ENCODE data around the gene TBC1D10B. TPM values are rescaled to one million over a fixed set of nuclear protein-coding genes. Genes with fewer than 3 reads are reported as not detected.

The TBC1D10B gene
- total and polyA plus RNA-seq, 9 of the 15 experiments (the other 6 are each of a cell fraction or from before 2014, with no cell fraction given), result 2.2 to 55.4 (median 17.5) TPM

GRCh38 chr16:30368792-30369090, 1.6 kb downstream of the TBC1D10B start:
- peaks cover 25 to 44% of the 10 kb centered on the region in 2 experiments; a peak in 4 of 5 replicates for H3K4me1 ChIP-seq (replicated peaks in 1 of 2; ENCODE audit: control insufficient read depth in 2 of 2, insufficient read depth in 2 of 2, low read length in 2 of 2)
- H3K9me3 ChIP-seq (replicated peaks; ENCODE audit: control insufficient read depth, insufficient read depth, low read depth, low read length), result no peaks in the 10 kb centered on the region
- H3K9ac ChIP-seq (ENCODE audit: insufficient read depth in 1 of 2, low read depth in 2 of 2, low read length in 2 of 2), result peak overlapping the region; percentile 70 to 98
- intact Hi-C loops (cut with micrococcal nuclease), result no loop called here
- peaks cover 6% of the 10 kb centered on the region for H3K9me1 ChIP-seq (ENCODE audit: control insufficient read depth, insufficient read depth, low read length)
- no peak for ATAC-seq
- no peaks in the 10 kb centered on the region for H3K27me3 ChIP-seq (ENCODE audit: control insufficient read depth in 2 of 2, insufficient read depth in 2 of 2, low read length in 2 of 2)
- H4K20me1 ChIP-seq (replicated peaks; ENCODE audit: control insufficient read depth, insufficient read depth, low read length), result peaks cover 23% of the 10 kb centered on the region
- no TSS peak for BruUV-seq (replicated peaks)
- 0 out of 2 replicates have a peak, but pooled peaks have one; percentile 25 for TF ChIP-seq ZNF143 (CRISPR knock-in tag; IDR thresholded peaks at IDR 0.05)
- TF ChIP-seq HDGF (IDR thresholded peaks at IDR 0.05), result 0 out of 2 replicates have a peak, but pooled peaks have one; percentile 7
- TF ChIP-seq FOXP1 (CRISPR knock-in tag; IDR thresholded peaks at IDR 0.05), result 0 out of 2 replicates have a peak, but pooled peaks have one; percentile 5
- 0 out of 2 replicates have a peak, but pooled peaks have one; percentile 6 for TF ChIP-seq MAX (CRISPR knock-in tag; IDR thresholded peaks at IDR 0.05)
- no peak for TF ChIP-seq ZNF277 (CRISPR knock-in tag; IDR thresholded peaks at IDR 0.05; ENCODE audit: borderline replicate concordance)
- POLR2A ChIA-PET, result interaction anchor here (0.6 to 6.3 kb wide), 4 partner anchors 11 to 260 kb away, joined by 3 to 77 read pairs (median 4); partner anchors contain the start of gene CD2BP2
- peak overlapping the region; percentile 90 for H3K4me2 ChIP-seq (ENCODE audit: insufficient read depth, low read length)
- H3K27ac ChIP-seq (ENCODE audit: extremely low read depth, low read depth, low read length), result peak overlapping the region; percentile 72
- H3K4me3 ChIP-seq, result peak overlapping the region; percentile 74
- H3K79me2 ChIP-seq (ENCODE audit: control insufficient read depth, insufficient read depth, low read length), result peaks cover 56% of the 10 kb centered on the region
- peaks cover 36% of the 10 kb centered on the region for H3K36me3 ChIP-seq (ENCODE audit: control insufficient read depth, insufficient read depth, low read length)
- DNase-seq (ENCODE audit: extremely low read depth in 1 of 4, low spot score in 3 of 4), result no peak
- in situ Hi-C loops (cut with MboI), result loop anchor here (25.0 kb wide), 1 partner anchor 906 kb away; the partner anchor contains the start of genes BOLA2, SLX1B and SULT1A4
- H2AFZ ChIP-seq (ENCODE audit: low read depth, low read length), result no peak overlapping the region
- no peak for FAIRE-seq
- CTCF ChIA-PET (ENCODE audit: low intra/inter-chr PET ratio), result no interaction called here
- WGBS (ENCODE audit: insufficient coverage, low coverage, missing lambda C conversion rate), result 0% methylated on average over 4 of the region's 4 CpGs

Measured in K562 (cell line).